ENCODE results near the gene NHERF1. TPM values are rescaled to one million over a fixed set of nuclear protein-coding genes. Genes with fewer than 3 reads are reported as not detected.

The NHERF1 gene
- total RNA-seq, 4 donors from 2014 or later, result 21.9 to 63.4 (median 43.8) TPM

GRCh38 chr17:74806334-74806733 is 57.9 kb downstream of the NHERF1 start:
- Histone ChIP-seq H3K27ac (peak overlapping the region; percentile 19 to 70 (median 25)), H3K4me1 (peaks cover 33 to 66% of the 10 kb centered on the region in 2 donors), H3K27me3 (no peaks in the 10 kb centered on the region), H3K9me3 (no peaks in the 10 kb centered on the region), H3K36me3 (no peaks in the 10 kb centered on the region), H3K4me3 (replicated peaks in 1 of 3) (no peak overlapping the region)
- WGBS, 2 donors, result 47 to 70% methylated on average over 10 of the region's 10 CpGs
- peak; percentile 64 to 71 for DNase-seq
- TF ChIP-seq, protein P1, sequence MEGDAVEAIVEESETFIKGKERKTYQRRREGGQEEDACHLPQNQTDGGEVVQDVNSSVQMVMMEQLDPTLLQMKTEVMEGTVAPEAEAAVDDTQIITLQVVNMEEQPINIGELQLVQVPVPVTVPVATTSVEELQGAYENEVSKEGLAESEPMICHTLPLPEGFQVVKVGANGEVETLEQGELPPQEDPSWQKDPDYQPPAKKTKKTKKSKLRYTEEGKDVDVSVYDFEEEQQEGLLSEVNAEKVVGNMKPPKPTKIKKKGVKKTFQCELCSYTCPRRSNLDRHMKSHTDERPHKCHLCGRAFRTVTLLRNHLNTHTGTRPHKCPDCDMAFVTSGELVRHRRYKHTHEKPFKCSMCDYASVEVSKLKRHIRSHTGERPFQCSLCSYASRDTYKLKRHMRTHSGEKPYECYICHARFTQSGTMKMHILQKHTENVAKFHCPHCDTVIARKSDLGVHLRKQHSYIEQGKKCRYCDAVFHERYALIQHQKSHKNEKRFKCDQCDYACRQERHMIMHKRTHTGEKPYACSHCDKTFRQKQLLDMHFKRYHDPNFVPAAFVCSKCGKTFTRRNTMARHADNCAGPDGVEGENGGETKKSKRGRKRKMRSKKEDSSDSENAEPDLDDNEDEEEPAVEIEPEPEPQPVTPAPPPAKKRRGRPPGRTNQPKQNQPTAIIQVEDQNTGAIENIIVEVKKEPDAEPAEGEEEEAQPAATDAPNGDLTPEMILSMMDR (IDR thresholded peaks at IDR 0.05), result no peak
- no peak for TF ChIP-seq POLR2A (IDR thresholded peaks at IDR 0.05)
- intact Hi-C loops (cut with DNase I), result no loop called here

DNA sequence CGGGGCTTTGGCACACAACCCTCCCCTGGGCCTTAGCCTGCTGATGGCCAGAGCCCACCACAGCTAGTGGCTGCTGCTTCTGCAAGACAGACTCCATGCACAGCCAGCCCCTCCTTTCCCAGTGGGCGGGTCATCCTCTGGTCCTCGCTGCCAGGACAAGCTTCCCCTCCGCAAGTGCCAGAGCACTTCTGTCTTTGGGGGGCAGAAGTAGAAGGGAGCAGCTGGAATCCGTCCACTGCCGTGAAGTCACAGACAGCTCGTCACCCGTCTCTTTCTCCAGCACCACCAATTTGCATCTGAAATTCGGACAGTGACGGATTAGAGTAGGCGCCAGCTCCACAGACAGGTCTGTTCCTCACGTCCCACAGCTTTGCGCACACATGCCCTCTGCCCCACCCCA is 59.0 kb downstream of the NHERF1 start:
- TF ChIP-seq, protein P1 (IDR thresholded peaks at IDR 0.05), result no peak
- TF ChIP-seq POLR2A (IDR thresholded peaks at IDR 0.05), result no peak
- H3K27me3 ChIP-seq, result no peaks in the 10 kb centered on the region
- DNase-seq, result no peak
- peak overlapping the region in 2 of 3 donors; percentile 25 to 70 for H3K27ac ChIP-seq
- H3K4me1 ChIP-seq, result peaks cover 41 to 75% of the 10 kb centered on the region in 2 donors
- no peaks in the 10 kb centered on the region for H3K36me3 ChIP-seq
- WGBS, 2 donors, result 94 to 95% methylated on average over 11 to 12 of the region's 13 CpGs
- intact Hi-C loops (cut with DNase I), result no loop called here
- no peaks in the 10 kb centered on the region for H3K9me3 ChIP-seq
- H3K4me3 ChIP-seq (replicated peaks in 1 of 3), result no peak overlapping the region

GRCh38 chr17:74807925-74808324 is 59.5 kb downstream of the NHERF1 start:
- TF ChIP-seq, protein P1 (IDR thresholded peaks at IDR 0.05), result no peak
- TF ChIP-seq POLR2A (IDR thresholded peaks at IDR 0.05), result no peak
- Histone ChIP-seq H3K4me3 (replicated peaks in 1 of 3) (no peak overlapping the region), H3K27ac (peak overlapping the region in 1 of 3 donors; percentile 9), H3K27me3 (no peaks in the 10 kb centered on the region), H3K36me3 (no peaks in the 10 kb centered on the region), H3K4me1 (peaks cover 41 to 77% of the 10 kb centered on the region in 2 donors), H3K9me3 (no peaks in the 10 kb centered on the region)
- WGBS, 2 donors, result 82 to 86% methylated on average over 6 of the region's 6 CpGs
- intact Hi-C loops (cut with DNase I), result no loop called here
- no peak for DNase-seq

DNA sequence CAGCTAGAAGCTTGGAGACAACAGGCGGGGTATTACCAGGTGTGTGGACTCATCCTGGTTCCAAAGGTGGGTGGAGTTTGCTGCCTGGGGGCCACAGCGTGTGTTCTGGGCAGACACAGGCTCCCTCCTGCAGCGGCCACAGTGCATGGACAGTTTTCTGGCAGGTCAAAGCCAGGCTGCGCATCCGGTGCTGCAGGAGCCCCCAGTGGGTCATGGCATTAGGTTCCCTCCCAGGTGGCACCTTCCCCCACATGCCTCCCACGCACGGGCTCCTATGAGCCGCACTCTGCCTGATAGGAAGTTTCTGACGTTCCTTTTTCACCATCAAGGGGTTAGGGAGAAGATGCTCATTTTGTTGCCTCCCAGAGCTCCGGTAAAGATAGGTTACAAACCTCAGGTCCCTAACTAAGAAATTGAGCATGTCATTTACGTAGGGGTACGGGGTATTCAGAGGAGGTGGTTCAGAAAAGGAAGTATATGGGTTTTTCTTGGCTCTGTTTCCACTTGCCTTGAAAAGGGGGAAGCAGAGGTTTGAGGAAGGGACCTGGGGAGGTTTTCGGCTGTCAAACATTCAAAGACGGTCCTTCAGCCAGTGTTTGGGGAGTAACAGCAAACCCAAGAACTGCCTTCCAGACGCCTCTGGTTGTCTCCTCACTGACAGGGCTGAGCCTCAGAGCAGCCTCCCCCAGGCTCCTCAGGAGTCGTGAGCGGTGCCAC is 60.4 kb downstream of the NHERF1 start:
- intact Hi-C loops (cut with DNase I), result no loop called here
- H3K4me1 ChIP-seq, result peaks cover 46 to 77% of the 10 kb centered on the region in 2 donors
- 94 to 95% methylated on average over 14 to 17 of the region's 17 CpGs for WGBS, 2 donors
- H3K27me3 ChIP-seq, result no peaks in the 10 kb centered on the region
- H3K36me3 ChIP-seq, result no peaks in the 10 kb centered on the region
- no peak overlapping the region for H3K27ac ChIP-seq
- no peak for DNase-seq
- H3K9me3 ChIP-seq, result no peaks in the 10 kb centered on the region
- no peak overlapping the region for H3K4me3 ChIP-seq (replicated peaks in 1 of 3)
- TF ChIP-seq POLR2A (IDR thresholded peaks at IDR 0.05), result no peak
- TF ChIP-seq, protein P1 (IDR thresholded peaks at IDR 0.05), result no peak

GRCh38 chr17:74810699-74811485 is 62.5 kb downstream of the NHERF1 start:
- TF ChIP-seq POLR2A (IDR thresholded peaks at IDR 0.05), result no peak
- TF ChIP-seq, protein P1 (IDR thresholded peaks at IDR 0.05), result no peak
- Histone ChIP-seq H3K4me3 (replicated peaks in 1 of 3) (no peak overlapping the region), H3K36me3 (no peaks in the 10 kb centered on the region), H3K9me3 (no peaks in the 10 kb centered on the region), H3K27ac (peak overlapping the region; percentile 87 to 92 (median 91)), H3K4me1 (peaks cover 61 to 77% of the 10 kb centered on the region in 2 donors), H3K27me3 (no peaks in the 10 kb centered on the region)
- WGBS, 2 donors, result 59 to 70% methylated on average over 15 of the region's 15 CpGs
- intact Hi-C loops (cut with DNase I), result no loop called here
- peak; percentile 60 to 68 for DNase-seq
